Fibroblast of the aortic adventitia (primary cell): ENCODE data around the gene XYLB. TPM values are rescaled to one million over a fixed set of nuclear protein-coding genes. Genes with fewer than 3 reads are reported as not detected.

Source experiments
- DNase-seq: peaks from one replicate; pipeline ENCODE4 v3.0.0-alpha.2; 2010; ENCODE audit warnings: low read depth
- H3K4me3 ChIP-seq: 2 replicates; pipeline ENCODE4 v1.5.1; 2011; ENCODE audit warnings: low read depth, mild to moderate bottlenecking, control low read depth, low read length, moderate library complexity
- total RNA-seq: library from RNA; depleted of rRNA; stranded (reverse); fragments of >200 nt; gene quantifications from 2 replicates; pipeline ENCODE4 v1.2.3, GENCODE V29; 2012; ENCODE audit warnings: low replicate concordance
- TF ChIP-seq, protein P1 (sequence below): IDR thresholded peaks from 2 replicates; pipeline ENCODE4 v1.5.1; 2011; ENCODE audit warnings: mild to moderate bottlenecking, low read length, control low read depth, inconsistent platforms; ENCODE audit not compliant: insufficient read depth

The XYLB gene
- total RNA-seq, 1 donor: 12.2 TPM

DNA sequence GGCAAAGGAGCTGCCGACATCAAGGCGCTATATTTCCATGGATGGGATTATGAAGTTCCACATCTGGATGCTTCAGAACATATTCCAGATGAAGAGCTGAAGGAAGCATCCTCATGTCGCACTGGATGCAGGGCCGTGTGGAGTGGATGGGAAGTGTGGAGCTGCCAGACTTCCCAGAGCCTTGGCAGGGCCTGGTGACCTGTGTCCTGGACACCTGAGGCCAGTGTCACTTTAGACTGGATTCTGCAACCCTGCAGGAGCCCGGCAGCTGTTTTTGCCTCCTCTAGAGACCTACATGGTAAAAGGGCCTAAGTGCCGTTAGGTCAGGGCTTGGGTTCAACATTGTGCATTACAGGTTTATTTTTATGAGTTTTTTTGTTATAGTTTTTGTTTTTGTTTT lies 11.3 kb upstream of the XYLB start:
- TF ChIP-seq, protein P1, sequence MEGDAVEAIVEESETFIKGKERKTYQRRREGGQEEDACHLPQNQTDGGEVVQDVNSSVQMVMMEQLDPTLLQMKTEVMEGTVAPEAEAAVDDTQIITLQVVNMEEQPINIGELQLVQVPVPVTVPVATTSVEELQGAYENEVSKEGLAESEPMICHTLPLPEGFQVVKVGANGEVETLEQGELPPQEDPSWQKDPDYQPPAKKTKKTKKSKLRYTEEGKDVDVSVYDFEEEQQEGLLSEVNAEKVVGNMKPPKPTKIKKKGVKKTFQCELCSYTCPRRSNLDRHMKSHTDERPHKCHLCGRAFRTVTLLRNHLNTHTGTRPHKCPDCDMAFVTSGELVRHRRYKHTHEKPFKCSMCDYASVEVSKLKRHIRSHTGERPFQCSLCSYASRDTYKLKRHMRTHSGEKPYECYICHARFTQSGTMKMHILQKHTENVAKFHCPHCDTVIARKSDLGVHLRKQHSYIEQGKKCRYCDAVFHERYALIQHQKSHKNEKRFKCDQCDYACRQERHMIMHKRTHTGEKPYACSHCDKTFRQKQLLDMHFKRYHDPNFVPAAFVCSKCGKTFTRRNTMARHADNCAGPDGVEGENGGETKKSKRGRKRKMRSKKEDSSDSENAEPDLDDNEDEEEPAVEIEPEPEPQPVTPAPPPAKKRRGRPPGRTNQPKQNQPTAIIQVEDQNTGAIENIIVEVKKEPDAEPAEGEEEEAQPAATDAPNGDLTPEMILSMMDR: no peak
- H3K4me3 ChIP-seq: no peak overlapping the region
- DNase-seq: no peak

DNA sequence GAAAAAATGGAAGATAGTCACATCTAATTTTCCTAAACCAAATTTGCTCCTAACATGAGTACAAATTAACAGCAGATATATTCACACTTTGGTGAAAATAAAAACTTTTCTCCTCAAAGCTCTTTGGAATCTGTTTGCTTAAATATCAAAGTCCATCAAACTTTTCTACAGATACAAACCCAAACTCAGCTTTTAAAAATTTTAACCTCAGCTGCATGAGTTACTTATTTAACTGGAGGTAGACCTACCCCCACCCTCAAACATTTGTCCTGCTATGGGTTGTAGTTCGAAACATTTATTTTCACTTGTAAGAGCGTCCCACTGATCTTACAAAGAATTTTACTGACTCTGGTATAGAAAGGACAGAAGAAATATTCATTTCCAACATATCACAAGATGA lies 8.9 kb upstream of the XYLB start:
- TF ChIP-seq, protein P1: no peak
- no peak overlapping the region for H3K4me3 ChIP-seq
- DNase-seq: no peak

DNA sequence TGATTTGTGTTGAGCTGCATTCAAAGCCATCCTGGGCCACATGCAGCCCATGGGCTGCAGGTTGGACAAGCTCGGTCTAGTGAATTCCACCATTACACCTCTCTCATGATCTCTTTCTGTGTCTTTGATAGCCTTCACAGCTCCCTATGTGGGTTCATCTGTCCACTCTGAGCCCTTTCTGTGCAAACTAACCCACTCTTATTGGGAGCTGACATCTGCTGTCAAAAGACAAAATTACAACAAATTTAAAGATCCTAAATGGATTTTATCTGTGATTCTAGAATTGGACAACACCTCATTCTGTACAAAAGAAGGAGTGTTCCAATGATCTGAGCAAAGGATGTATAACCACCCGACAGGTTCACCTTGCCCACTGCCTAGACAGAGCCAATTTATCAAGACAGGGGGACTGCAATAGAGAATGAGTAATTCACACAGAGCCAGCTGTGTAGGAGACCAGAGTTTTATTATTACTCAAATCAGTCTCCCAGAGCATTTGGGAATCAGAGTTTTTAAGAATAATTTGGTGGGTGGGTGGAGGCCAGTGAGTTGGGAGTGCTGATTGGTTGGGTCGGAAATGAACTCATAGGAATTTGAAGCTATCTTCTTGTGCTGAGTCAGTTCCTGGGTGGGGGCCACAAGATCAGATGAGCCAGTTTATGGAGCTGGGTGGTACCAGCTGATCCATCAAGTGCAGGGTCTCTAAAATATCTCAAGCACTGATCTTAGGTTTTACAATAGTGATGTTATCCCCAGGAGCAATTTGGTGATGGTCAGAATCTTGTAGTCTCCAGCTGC lies 2.6 kb upstream of the XYLB start:
- H3K4me3 ChIP-seq: no peak overlapping the region
- TF ChIP-seq, protein P1: no peak
- DNase-seq: peak; percentile 32

DNA sequence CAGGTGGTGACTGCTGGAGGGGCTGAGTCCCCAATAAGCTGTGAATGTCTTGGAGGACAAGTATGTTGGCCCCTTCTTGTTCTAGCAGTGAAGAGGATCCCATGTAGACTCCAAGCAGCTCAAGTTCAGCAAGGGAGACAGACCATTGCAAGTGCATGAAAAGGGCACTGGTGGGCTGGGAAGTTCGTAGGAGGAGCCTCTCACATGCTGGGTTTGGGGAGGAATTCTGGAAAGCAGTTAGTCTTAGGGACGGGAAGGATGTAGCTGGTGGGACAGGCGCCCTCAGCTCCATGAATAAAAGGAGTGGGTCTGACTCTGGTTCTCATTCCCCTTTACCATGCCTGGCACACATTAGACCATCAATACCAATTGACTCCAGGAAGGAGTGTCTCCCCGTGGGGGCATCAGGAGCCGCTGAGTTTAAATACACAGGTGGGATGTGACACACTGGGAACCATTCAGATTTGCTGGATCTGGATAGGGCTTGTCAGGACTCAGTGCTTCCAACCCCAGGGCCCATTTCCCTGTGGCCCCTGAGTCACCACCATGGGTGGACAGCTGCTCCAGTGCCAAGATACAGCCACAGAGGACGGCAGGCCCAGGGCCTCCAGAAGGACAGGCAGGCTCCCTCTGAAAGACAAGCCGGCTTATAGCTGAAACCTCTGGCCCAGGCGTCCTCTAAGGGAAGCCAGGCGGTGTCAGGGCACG lies 552 bp upstream of the XYLB start:
- TF ChIP-seq, protein P1: no peak
- peak overlapping the region; percentile 88 for H3K4me3 ChIP-seq
- DNase-seq: no peak

DNA sequence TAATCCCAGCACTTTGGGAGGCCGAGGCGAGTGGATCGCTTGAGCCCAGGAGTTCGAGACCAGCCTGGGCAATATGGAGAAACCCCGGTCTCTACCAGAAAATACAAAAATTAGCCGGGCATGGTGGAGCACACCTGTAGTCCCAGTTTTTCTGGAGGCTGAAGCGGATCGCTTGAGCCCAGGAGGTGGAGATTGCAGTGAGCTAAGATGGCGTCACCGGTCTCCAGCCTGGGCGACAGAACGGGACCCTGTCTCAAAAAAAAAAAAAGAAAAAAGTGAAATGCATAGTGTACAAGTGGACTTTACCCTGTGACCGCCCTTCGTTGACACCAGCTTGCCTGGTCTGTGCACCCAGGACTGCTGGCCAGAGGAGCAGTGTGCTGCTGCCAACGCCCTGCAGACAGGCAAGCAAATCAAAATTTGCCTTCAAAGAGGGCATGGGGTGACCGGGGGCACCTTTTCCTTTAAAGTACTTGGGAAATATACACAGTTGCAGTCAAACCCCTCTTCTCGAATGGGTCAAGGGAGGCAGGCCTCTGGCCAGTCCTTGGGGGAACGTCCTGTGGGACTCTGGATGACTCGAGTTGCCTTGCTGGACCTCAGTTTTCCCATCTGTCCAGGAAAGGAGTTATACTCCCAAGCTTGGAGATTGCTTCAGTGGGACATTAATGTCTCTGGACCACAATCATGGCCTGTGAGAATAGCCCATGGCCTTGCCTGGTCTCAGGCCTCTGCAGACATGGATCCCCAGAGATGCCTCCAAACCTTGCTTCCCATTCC lies 1.0 kb downstream of the XYLB start:
- DNase-seq: no peak
- TF ChIP-seq, protein P1: no peak
- peak overlapping the region; percentile 88 for H3K4me3 ChIP-seq

DNA sequence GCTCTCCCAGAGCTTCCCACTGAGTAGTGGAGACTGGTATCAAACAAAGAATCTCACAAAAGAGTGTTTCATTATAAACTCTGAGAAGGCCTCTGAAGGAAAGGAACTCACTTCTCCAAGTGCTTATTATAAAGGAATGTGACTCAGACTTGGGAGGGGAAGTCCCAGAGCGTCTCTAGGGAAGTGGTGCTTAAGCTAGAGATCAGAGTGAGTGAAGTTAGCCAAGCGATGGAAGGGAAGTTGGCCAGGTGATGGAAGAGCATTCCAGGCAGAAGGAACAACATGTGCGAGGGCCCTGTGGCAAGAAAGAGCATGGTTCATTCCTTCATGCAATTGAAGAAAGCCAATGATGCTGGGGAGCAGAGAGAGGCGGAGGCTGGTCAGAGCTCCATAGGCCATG lies 2.3 kb downstream of the XYLB start:
- DNase-seq: peak; percentile 53
- TF ChIP-seq, protein P1: no peak
- H3K4me3 ChIP-seq: no peak overlapping the region
